GM21717 (cell line): ENCODE results near the gene MRPS18B.
A peak's percentile ranks its signal among the peaks of the same experiment; 100 is the strongest.
"Not testable (repeated sequence)": the region's sequence is repeated elsewhere in the genome, so short reads cannot be mapped to it uniquely, and the experiment has no call there.

Experiments used
- ATAC-seq: cut with Tn5 transposase; IDR thresholded peaks from one replicate; pipeline ENCODE4 v1.9.1; 2021; ENCODE audit warnings: mild to moderate bottlenecking, moderate library complexity; ENCODE audit not compliant: unreplicated experiment

The MRPS18B gene

DNA sequence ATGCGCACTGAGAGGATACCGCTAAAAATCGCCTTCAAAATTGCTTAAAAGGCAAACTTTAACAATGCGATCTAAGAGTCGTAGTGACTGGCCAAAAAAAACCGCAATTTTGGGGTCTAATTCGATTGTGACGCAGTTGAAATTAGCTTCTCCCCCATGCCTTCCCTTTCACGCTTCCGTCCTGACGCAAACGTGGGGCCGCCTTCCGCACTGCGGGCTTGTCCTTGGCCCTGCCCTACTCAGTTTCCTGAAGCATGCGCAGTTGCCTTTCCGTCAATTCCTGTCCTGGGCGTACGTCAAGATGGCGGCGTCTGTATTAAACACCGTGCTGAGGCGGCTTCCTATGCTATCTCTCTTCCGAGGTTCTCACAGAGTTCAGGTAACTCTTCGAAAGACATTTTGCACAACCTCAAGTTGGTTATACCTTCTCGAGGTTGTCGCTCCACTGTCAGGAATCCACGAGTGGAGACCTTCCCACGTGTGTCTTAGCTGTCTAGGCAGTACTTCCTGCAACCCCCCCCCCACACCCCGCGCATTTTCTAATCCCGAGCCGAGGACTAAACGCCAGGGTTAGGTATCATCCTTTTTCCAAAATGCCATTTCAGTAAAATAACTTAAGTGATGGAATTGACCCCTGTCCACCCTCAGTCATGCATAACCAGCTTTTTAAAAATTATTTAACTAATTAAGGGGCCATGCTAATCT, at the start of gene MRPS18B:
TSS of gene MRPS18B (plus strand) at position 276 of the 705 bp plus-strand sequence. CDS start at position 302, 26 bp downstream.
- ATAC-seq: peak; percentile 65

- ATAC-seq: no peak
Measured at GRCh38 chr6:30568245-30568644, 49.4 kb upstream of the MRPS18B start.

DNA sequence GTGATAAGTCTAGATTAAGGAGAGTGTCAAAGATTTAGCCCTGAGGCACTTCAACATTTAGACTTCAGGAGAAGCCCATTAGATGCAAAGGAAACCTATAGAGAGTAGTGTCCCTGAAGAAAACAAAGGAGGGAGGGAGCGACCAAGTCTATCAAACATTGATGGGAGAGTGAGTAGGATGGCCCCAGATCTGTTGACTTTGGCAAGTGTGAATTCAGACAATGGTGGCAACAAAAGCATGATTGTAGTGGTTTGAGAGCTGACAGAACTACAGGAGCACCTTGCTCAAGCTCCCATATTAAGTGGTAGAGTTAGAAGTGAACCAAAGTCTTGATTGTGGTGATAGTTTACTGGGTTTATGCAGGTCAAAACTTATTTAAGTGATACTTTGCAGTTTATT, 47.4 kb upstream of the MRPS18B start:
- ATAC-seq: no peak

DNA sequence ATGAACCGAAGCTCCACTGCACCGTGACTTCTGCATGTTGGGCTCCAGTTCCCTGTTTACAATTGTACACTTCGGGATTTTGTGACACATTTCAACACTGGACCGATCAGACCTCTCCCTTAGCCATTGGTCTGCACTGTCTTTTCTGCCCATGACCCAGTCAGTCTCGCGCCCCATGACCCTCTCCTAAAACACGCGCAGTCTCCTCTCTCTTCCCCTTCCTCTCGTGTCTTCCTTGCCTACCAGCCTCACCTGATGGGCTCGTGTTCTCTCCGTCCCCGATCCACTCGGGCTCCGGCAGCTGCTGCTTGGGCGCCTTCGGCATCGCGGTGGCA, 46.9 kb upstream of the MRPS18B start:
- peak; percentile 23 for ATAC-seq

- ATAC-seq: peak; percentile 83
Measured at GRCh38 chr6:30571075-30571761, 46.4 kb upstream of the MRPS18B start, which contains the start of gene ABCF1. Gene ABCF1 (plus strand): TSS chr6:30571442. CDS start chr6:30571488, 46 bp downstream.

DNA sequence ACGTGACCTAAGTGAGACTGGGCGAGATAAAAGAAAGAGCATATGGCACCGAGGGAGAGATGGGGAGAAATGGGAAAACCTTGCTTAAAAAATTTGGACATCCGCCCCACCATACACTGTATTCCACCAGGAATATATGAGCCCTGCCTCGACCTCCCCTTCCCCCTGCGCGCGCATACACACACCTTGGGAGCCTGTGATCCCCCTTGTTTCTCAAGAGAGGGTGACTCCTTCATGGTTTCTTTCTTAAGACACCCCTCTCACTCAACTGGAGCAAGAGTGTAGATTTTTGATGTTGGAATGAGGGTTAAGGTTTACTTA, 45.9 kb upstream of the MRPS18B start:
- ATAC-seq: peak; percentile 8

DNA sequence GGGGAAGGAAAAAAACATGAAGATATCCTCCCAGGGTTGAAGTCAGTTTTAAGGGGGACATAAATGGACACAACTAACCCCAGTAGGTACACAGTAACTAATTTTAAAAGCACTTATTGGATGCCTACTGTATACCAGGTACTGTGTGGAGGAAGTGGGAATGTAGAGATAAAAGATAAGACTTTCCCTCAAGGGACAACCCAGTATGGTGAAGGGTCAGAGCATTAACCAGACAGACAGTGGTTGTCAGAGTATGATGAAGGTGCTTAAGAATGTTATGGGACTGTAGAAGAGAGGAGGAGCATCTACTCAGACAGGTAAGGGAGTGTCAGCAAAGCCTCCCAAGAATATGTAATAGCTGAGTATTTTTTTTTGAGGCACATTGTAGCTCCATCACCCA, 45.5 kb upstream of the MRPS18B start:
- ATAC-seq: no peak

DNA sequence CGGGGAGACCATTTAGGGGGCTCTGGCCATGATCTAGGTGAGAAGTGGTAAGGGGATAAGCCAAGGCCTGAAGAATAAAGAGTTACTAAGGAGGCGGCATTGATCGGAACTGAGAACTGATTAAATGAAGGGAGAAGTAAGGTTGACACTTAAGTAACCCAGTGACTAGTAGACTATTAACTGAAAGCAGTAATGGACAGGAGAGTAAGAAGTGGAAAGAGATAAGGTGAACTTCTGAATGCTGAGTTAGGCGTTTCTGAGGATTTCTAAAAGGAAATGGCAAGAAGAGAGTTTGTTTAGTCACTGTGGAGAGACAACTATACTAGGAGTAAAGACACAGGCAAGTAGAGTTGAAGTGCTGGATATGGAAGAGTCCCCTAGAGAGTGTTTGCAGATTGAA, 44.5 kb upstream of the MRPS18B start:
- no peak for ATAC-seq

DNA sequence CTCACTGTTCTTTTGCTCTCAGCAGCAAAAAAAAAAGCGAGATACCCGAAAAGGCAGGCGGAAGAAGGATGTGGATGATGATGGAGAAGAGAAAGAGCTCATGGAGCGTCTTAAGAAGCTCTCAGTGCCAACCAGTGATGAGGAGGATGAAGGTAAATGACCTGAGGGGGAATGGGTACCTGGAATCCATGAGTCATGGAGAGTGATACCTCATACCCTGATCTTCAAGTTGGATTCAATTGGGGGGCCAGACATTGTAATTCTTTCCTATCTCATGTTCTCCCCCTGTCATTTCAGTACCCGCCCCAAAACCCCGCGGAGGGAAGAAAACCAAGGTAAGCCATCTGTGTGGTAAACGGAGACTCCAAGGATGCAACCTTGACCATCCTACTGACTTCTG, 39.6 kb upstream of the MRPS18B start:
- no peak for ATAC-seq

GRCh38 chr6:30583921-30584320, 33.7 kb upstream of the MRPS18B start:
- ATAC-seq: no peak

DNA sequence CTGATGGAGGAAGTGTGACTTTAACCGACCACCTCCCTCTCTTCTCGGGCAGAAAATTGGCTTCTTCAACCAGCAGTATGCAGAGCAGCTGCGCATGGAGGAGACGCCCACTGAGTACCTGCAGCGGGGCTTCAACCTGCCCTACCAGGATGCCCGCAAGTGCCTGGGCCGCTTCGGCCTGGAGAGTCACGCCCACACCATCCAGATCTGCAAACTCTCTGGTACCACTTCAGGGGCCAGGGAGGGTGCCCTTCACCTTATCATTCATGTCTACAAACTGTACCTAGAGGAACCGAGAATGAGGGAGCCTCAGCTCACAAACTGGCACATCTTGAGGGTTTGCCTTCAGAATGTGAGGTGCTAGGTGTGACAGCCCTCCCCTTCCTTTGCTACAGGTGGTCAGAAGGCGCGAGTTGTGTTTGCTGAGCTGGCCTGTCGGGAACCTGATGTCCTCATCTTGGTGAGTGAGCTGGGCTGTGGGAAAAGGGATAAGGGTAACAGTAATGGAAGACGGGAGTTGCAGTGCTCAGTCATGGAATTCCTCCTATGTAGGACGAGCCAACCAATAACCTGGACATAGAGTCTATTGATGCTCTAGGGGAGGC, 27.8 kb upstream of the MRPS18B start:
- ATAC-seq: no peak

- ATAC-seq: no peak
Measured at GRCh38 chr6:30590509-30590908, 27.1 kb upstream of the MRPS18B start.

GRCh38 chr6:30591008-30591407, 26.6 kb upstream of the MRPS18B start:
- ATAC-seq: no peak

DNA sequence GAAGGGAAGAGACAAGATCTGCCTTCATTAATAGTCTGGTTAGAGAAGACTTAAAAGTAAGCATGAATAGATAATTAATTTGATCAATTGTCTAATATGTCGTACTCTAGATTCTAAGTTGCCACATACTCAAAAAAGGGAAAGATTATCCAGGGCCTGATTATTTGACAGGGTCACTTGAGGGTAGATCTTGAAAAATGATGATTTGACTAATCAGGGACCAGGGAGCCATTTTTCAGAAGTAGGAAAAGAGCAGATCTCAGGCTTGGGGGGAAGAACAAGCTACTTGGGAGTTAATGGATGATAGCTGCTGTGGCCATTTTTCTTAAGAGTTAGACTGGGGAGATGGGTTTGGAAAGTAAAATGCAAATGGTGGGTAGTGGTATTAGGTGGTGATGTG, 25.4 kb upstream of the MRPS18B start:
- no peak for ATAC-seq

DNA sequence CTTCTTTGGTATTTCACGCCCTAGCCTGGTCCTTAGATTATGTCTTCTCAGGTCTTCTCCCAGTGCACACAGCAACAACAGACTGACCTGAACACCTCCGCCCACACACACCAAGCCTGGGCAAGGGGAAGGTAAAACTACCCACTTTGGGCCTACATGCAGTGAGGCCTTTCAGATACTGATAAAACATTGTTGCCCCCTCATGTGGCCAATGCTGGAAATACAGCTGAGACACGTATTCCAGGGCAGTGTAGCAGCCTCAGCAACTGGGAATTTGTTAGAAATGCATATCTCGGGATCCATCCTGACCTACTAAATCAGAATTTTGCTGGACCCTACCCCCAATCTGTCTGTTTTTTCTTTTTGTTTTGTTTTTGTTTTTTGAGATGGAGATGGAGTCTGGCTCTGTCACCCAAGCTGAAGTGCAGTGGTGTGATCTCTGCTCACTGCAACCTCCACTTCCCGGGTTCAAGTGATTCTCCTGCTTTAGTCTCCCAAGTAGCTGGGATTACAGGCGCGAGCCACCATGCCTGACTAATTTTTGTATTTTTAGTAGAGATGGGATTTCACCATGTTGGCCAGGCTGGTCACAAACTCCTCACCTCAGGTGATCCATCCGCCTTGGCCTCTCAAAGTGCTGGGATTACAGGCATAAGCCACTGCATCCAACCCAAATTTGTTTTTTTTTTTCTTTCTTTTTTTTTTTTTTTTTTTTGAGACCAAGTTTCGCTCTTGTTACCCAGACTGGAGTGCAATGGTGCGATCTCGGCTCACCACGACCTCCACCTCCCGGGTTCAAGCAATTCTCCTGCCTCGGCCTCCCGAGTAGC, 20.1 kb upstream of the MRPS18B start:
- ATAC-seq: not testable (repeated sequence)

DNA sequence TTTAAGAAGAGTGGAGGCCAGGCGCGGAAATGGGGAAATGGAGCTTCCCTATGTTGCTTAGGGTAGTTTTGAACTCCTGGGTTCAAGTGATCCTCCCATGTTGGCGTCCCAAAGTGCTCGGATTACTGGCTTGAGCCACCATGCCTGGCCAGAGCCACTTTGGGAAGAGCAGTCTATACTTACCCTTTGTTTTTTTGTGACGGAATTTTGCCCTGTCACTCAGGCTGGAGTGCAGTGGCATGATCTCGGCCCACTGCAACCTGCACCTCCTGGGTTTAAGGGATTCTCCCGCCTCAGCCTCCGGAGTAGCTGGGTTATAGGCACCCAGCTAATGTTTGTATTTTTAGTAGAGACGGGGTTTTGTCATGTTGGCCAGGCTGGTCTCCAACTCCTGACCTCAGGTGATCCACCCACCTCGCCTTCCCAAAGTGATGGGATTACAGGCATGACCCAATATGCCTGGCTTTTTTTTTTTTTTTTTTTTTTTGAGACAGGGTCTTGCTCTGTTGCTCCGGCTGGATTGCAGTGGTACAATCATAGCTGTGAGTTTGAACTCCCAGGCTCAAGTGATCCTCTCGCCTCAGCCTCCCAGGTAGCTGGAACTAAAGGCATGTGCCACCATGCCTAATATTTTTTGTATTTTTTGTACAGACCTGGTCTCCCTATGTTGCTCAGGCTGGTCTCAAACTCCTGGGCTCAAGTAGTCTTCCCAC, 18.6 kb upstream of the MRPS18B start:
- no peak for ATAC-seq

- ATAC-seq: no peak
Measured at GRCh38 chr6:30599625-30600324, 17.9 kb upstream of the MRPS18B start.

GRCh38 chr6:30600451-30600961, 17.1 kb upstream of the MRPS18B start:
- no peak for ATAC-seq

- ATAC-seq: no peak
Measured at GRCh38 chr6:30601436-30601814, 16.2 kb upstream of the MRPS18B start.
